Mesenchymal stem cell (in vitro differentiated cells and primary cell): ENCODE measurements around the gene RASSF5.

Source experiments
- DNase-seq: peaks from one replicate; pipeline ENCODE4 v3.0.0-alpha.2; 2013
- H2AFZ ChIP-seq: one replicate; pipeline ENCODE4 v1.6.1; 2013; ENCODE audit warnings: low read depth, mild to moderate bottlenecking, control low read depth, inconsistent platforms, low read length, moderate library complexity
- H2AK5ac ChIP-seq: 2 replicates; pipeline ENCODE4 v1.6.1; 2013; ENCODE audit warnings: low read length, moderate library complexity, mild to moderate bottlenecking, inconsistent platforms; ENCODE audit not compliant: severe bottlenecking
- H2BK120ac ChIP-seq: one replicate; pipeline ENCODE4 v1.6.1; 2013; ENCODE audit warnings: low read depth, mild to moderate bottlenecking, inconsistent platforms, low read length, moderate library complexity
- H2BK12ac ChIP-seq, 2 experiments: one replicate each; pipeline ENCODE4 v1.6.1; 2013; ENCODE audit warnings: inconsistent platforms in 2 of 2, low read length in 2 of 2, mild to moderate bottlenecking in 2 of 2, moderate library complexity in 2 of 2, control low read depth in 1 of 2
- H2BK15ac ChIP-seq: one replicate; pipeline ENCODE4 v1.6.1; 2013; ENCODE audit warnings: mild to moderate bottlenecking, low read depth, inconsistent platforms; ENCODE audit not compliant: poor library complexity, severe bottlenecking
- H2BK5ac ChIP-seq: 2 replicates; pipeline ENCODE4 v1.6.1; 2013; ENCODE audit warnings: low read depth, mild to moderate bottlenecking, low read length, control low read depth, inconsistent platforms; ENCODE audit not compliant: poor library complexity, severe bottlenecking
- H3K14ac ChIP-seq, 2 experiments: one replicate each; pipeline ENCODE4 v1.6.1; 2013; ENCODE audit warnings: inconsistent platforms in 2 of 2, low read length in 2 of 2, control low read depth in 1 of 2, mild to moderate bottlenecking in 1 of 2, moderate library complexity in 1 of 2
- H3K18ac ChIP-seq, 2 experiments: one replicate each; pipeline ENCODE4 v1.6.1; 2013; ENCODE audit warnings: inconsistent platforms in 2 of 2, low read length in 2 of 2, control low read depth in 1 of 2, low read depth in 1 of 2, mild to moderate bottlenecking in 1 of 2
- H3K23ac ChIP-seq, 2 experiments: one replicate each; pipeline ENCODE4 v1.6.1; 2013; ENCODE audit warnings: inconsistent platforms in 2 of 2, low read length in 2 of 2, mild to moderate bottlenecking in 2 of 2, moderate library complexity in 2 of 2, control low read depth in 1 of 2
- H3K27ac ChIP-seq: 2 replicates; pipeline ENCODE4 v1.5.1; 2013; ENCODE audit warnings: mild to moderate bottlenecking, moderate library complexity, low read length, control low read depth, inconsistent platforms; ENCODE audit not compliant: poor library complexity, severe bottlenecking
- H3K27me3 ChIP-seq, 2 experiments: 2 replicates each; pipeline versions ENCODE4 v1.6.1 to v1.7.0; 2013; ENCODE audit warnings: low read length in 2 of 2, mild to moderate bottlenecking in 2 of 2, moderate library complexity in 2 of 2, control low read depth in 1 of 2, inconsistent platforms in 1 of 2; ENCODE audit not compliant: control insufficient read depth in 1 of 2, insufficient read depth in 1 of 2
- H3K36me3 ChIP-seq, 2 experiments: 2 replicates each; pipeline versions ENCODE4 v1.6.1 to v1.7.0; 2013; ENCODE audit warnings: low read length in 2 of 2, control low read depth in 1 of 2, inconsistent platforms in 1 of 2, low read depth in 1 of 2, mild to moderate bottlenecking in 1 of 2; ENCODE audit not compliant: insufficient read depth in 2 of 2, control insufficient read depth in 1 of 2
- H3K4ac ChIP-seq, 2 experiments: one replicate each; pipeline ENCODE4 v1.6.1; 2013; ENCODE audit warnings: inconsistent platforms in 2 of 2, low read length in 2 of 2, mild to moderate bottlenecking in 2 of 2, moderate library complexity in 2 of 2, control low read depth in 1 of 2, low read depth in 1 of 2
- H3K4me1 ChIP-seq: 2 replicates; pipeline ENCODE4 v1.6.1; 2013; ENCODE audit warnings: low read depth, low read length, control low read depth; ENCODE audit not compliant: control insufficient read depth, insufficient read depth
- H3K4me2 ChIP-seq: 2 replicates; pipeline ENCODE4 v1.6.1; 2013; ENCODE audit warnings: low read length, mild to moderate bottlenecking, inconsistent platforms; ENCODE audit not compliant: poor library complexity, severe bottlenecking
- H3K4me3 ChIP-seq, 2 experiments: 2 replicates each; pipeline versions ENCODE4 v1.5.1 to v1.7.0; 2013; ENCODE audit warnings: low read length in 2 of 2, mild to moderate bottlenecking in 2 of 2, control low read depth in 1 of 2, low read depth in 1 of 2; ENCODE audit not compliant: insufficient read depth in 1 of 2
- H3K79me1 ChIP-seq: replicated peaks from 2 replicates; pipeline ENCODE4 v1.6.1; 2013; ENCODE audit warnings: mild to moderate bottlenecking, control low read depth, low read length, inconsistent platforms; ENCODE audit not compliant: poor library complexity, severe bottlenecking
- H3K9ac ChIP-seq: 2 replicates; pipeline ENCODE4 v1.7.0; 2013; ENCODE audit warnings: mild to moderate bottlenecking, low read length, moderate library complexity
- H3K9me3 ChIP-seq: 2 replicates; pipeline ENCODE4 v1.7.0; 2013; ENCODE audit warnings: mild to moderate bottlenecking, low read length; ENCODE audit not compliant: control insufficient read depth
- H4K8ac ChIP-seq: one replicate; pipeline ENCODE4 v1.6.1; 2013; ENCODE audit warnings: inconsistent platforms, mild to moderate bottlenecking, low read length, moderate library complexity
- H4K91ac ChIP-seq: one replicate; pipeline ENCODE4 v1.6.1; 2013; ENCODE audit warnings: mild to moderate bottlenecking, low read length, inconsistent platforms
- WGBS: methylation state at CpG from one replicate; pipeline ENCODE4 v1.1.7; 2013; ENCODE audit warnings: mixed read lengths; 5-methylcytosine and 5-hydroxymethylcytosine counted together

Gene RASSF5

GRCh38 chr1:206469411-206469932, 37.9 kb upstream of the RASSF5 start:
- Histone ChIP-seq H3K36me3 (peaks cover 5 to 11% of the 10 kb centered on the region in 2 experiments), H3K79me1 (peaks cover 7% of the 10 kb centered on the region), H3K14ac (no peak overlapping the region), H2BK5ac (no peak overlapping the region), H2BK12ac (peak overlapping the region in 1 of 2 experiments; percentile 61), H3K27ac (peak overlapping the region; percentile 88), H2AFZ (peak overlapping the region; percentile 60), H2BK120ac (peak overlapping the region; percentile 36), H2AK5ac (peak overlapping the region; percentile 29), H4K8ac (peak overlapping the region; percentile 73), H4K91ac (peak overlapping the region; percentile 70), H3K27me3 (no peaks in the 10 kb centered on the region), H2BK15ac (peak overlapping the region; percentile 74), H3K23ac (no peak overlapping the region), H3K4me1 (peaks cover 41% of the 10 kb centered on the region), H3K9me3 (no peaks in the 10 kb centered on the region), H3K9ac (peak overlapping the region; percentile 86), H3K18ac (peak overlapping the region; percentile 73), H3K4ac (peak overlapping the region; percentile 2 to 82), H3K4me2 (peak overlapping the region; percentile 93), H3K4me3 (peak overlapping the region in 1 of 2 experiments; percentile 89)
- 65% methylated on average over 2 of the region's 2 CpGs for WGBS
- DNase-seq: no peak

GRCh38 chr1:206469933-206470691, 37.2 kb upstream of the RASSF5 start, which contains the start of gene IKBKE:
Gene IKBKE (plus strand): TSS chr1:206470476. CDS start chr1:206473228, 2,752 bp downstream.
- Histone ChIP-seq H2BK12ac (peak within 1 kb of the TSS; percentile 55 to 96), H3K9ac (peak within 1 kb of the TSS; percentile 86), H3K36me3 (peaks cover 12 to 16% of the 10 kb centered on the region in 2 experiments), H3K4me3 (peak within 1 kb of the TSS; percentile 74 to 89), H3K9me3 (no peaks in the 10 kb centered on the region), H3K23ac (peak within 1 kb of the TSS in 1 of 2 experiments; percentile 80), H3K4me2 (peak within 1 kb of the TSS; percentile 93), H2BK120ac (peak within 1 kb of the TSS; percentile 84), H4K8ac (peak within 1 kb of the TSS; percentile 77), H2BK5ac (peak within 1 kb of the TSS; percentile 82), H3K14ac (peak within 1 kb of the TSS in 1 of 2 experiments; percentile 93), H3K4me1 (peaks cover 41% of the 10 kb centered on the region), H3K27ac (peak within 1 kb of the TSS; percentile 88), H3K4ac (peak within 1 kb of the TSS; percentile 82 to 97), H3K18ac (peak within 1 kb of the TSS; percentile 86 to 100), H2BK15ac (peak within 1 kb of the TSS; percentile 82), H2AFZ (peak within 1 kb of the TSS; percentile 60), H4K91ac (peak within 1 kb of the TSS; percentile 94), H2AK5ac (peak within 1 kb of the TSS; percentile 34), H3K79me1 (peaks cover 7% of the 10 kb centered on the region), H3K27me3 (no peaks in the 10 kb centered on the region)
- DNase-seq: peak; percentile 86
- WGBS: 2% methylated on average over 10 of the region's 10 CpGs

- Histone ChIP-seq H2AK5ac (peak overlapping the region; percentile 34), H2BK15ac (peak overlapping the region; percentile 82), H2BK120ac (peak overlapping the region; percentile 84), H3K18ac (peak overlapping the region; percentile 86 to 100), H3K4me2 (peak overlapping the region; percentile 93), H3K14ac (peak overlapping the region in 1 of 2 experiments; percentile 93), H3K36me3 (peaks cover 17 to 18% of the 10 kb centered on the region in 2 experiments), H2AFZ (peak overlapping the region; percentile 46), H3K23ac (peak overlapping the region in 1 of 2 experiments; percentile 80), H3K4me1 (peaks cover 41% of the 10 kb centered on the region), H3K79me1 (peaks cover 7% of the 10 kb centered on the region), H4K91ac (peak overlapping the region; percentile 94), H3K9me3 (no peaks in the 10 kb centered on the region), H4K8ac (peak overlapping the region; percentile 77), H3K9ac (peak overlapping the region; percentile 86), H2BK12ac (peak overlapping the region; percentile 55 to 96), H3K27ac (peak overlapping the region; percentile 88), H3K4me3 (peak overlapping the region; percentile 74 to 89), H2BK5ac (peak overlapping the region; percentile 82), H3K4ac (peak overlapping the region; percentile 61 to 97), H3K27me3 (no peaks in the 10 kb centered on the region)
- WGBS: under 1% methylated on average over 10 of the region's 18 CpGs
- DNase-seq: peak; percentile 89
Measured at GRCh38 chr1:206470692-206471414, 36.5 kb upstream of the RASSF5 start.
